Large intestine (tissue), 3 donors: ENCODE data around the gene BANP. TPM values are rescaled to one million over a fixed set of nuclear protein-coding genes. Genes with fewer than 3 reads are reported as not detected.

Experiments used
- DNase-seq, 2 donors: peaks; one replicate each; pipeline versions ENCODE4 v3.0.0 to v3.0.0-alpha.2; 2013
- H3K27ac ChIP-seq: one replicate; pipeline ENCODE4 v1.5.1; 2013; ENCODE audit warnings: low read length
- H3K27me3 ChIP-seq: 2 replicates; pipeline ENCODE4 v1.6.1; 2013; ENCODE audit warnings: low read length; ENCODE audit not compliant: control insufficient read depth, insufficient read depth
- H3K36me3 ChIP-seq: 2 replicates; pipeline ENCODE4 v1.6.1; 2013; ENCODE audit warnings: low read length; ENCODE audit not compliant: control insufficient read depth, insufficient read depth
- H3K4me1 ChIP-seq: one replicate; pipeline ENCODE4 v1.6.1; 2013; ENCODE audit warnings: low read length; ENCODE audit not compliant: control insufficient read depth, insufficient read depth
- H3K4me3 ChIP-seq: one replicate; pipeline ENCODE4 v1.5.1; 2013; ENCODE audit warnings: low read length
- H3K9me3 ChIP-seq: one replicate; pipeline ENCODE4 v1.6.1; 2013; ENCODE audit warnings: mild to moderate bottlenecking, low read depth, low read length, moderate library complexity; ENCODE audit not compliant: control insufficient read depth
- WGBS: methylation state at CpG from one replicate; pipeline ENCODE4 v1.1.5; 2013; ENCODE audit warnings: low lambda C conversion rate; ENCODE audit not compliant: insufficient coverage; 5-methylcytosine and 5-hydroxymethylcytosine counted together
- polyA plus RNA-seq: library from polyadenylated mRNA; unstranded; fragments of 120-200 nt; gene quantifications from one replicate; pipeline ENCODE4 v1.2.1, GENCODE V29; 2013

The BANP gene
- polyA plus RNA-seq, 1 donor, result 16.2 TPM

- Histone ChIP-seq H3K27me3 (no peaks in the 10 kb centered on the region), H3K27ac (no peak overlapping the region), H3K4me1 (no peaks in the 10 kb centered on the region), H3K9me3 (no peaks in the 10 kb centered on the region), H3K36me3 (no peaks in the 10 kb centered on the region), H3K4me3 (no peak overlapping the region)
- no peak for DNase-seq
- WGBS, result no CpG with 5 or more reads among the region's 9 CpGs
Measured at GRCh38 chr16:87917503-87917902, 33.7 kb upstream of the BANP start.

GRCh38 chr16:87918338-87918737 is 32.9 kb upstream of the BANP start:
- Histone ChIP-seq H3K36me3 (no peaks in the 10 kb centered on the region), H3K27me3 (no peaks in the 10 kb centered on the region), H3K9me3 (no peaks in the 10 kb centered on the region), H3K4me1 (no peaks in the 10 kb centered on the region), H3K27ac (no peak overlapping the region), H3K4me3 (no peak overlapping the region)
- no CpG with 5 or more reads among the region's 13 CpGs for WGBS
- no peak for DNase-seq

GRCh38 chr16:87918866-87919680 is 32.2 kb upstream of the BANP start:
- H3K4me3 ChIP-seq, result no peak overlapping the region
- no peaks in the 10 kb centered on the region for H3K27me3 ChIP-seq
- no peaks in the 10 kb centered on the region for H3K9me3 ChIP-seq
- no peak overlapping the region for H3K27ac ChIP-seq
- no peak for DNase-seq
- H3K4me1 ChIP-seq, result no peaks in the 10 kb centered on the region
- H3K36me3 ChIP-seq, result no peaks in the 10 kb centered on the region
- 93% methylated on average over 3 of the region's 37 CpGs for WGBS

GRCh38 chr16:87919681-87919994 is 31.6 kb upstream of the BANP start:
- WGBS, result no CpG with 5 or more reads among the region's 10 CpGs
- no peaks in the 10 kb centered on the region for H3K4me1 ChIP-seq
- H3K9me3 ChIP-seq, result no peaks in the 10 kb centered on the region
- no peak overlapping the region for H3K4me3 ChIP-seq
- H3K27ac ChIP-seq, result no peak overlapping the region
- H3K36me3 ChIP-seq, result no peaks in the 10 kb centered on the region
- no peak for DNase-seq
- H3K27me3 ChIP-seq, result no peaks in the 10 kb centered on the region

GRCh38 chr16:87921236-87921773 is 29.9 kb upstream of the BANP start:
- H3K4me1 ChIP-seq, result no peaks in the 10 kb centered on the region
- no peak overlapping the region for H3K27ac ChIP-seq
- no peak for DNase-seq
- no peaks in the 10 kb centered on the region for H3K9me3 ChIP-seq
- peaks cover 4% of the 10 kb centered on the region for H3K27me3 ChIP-seq
- H3K4me3 ChIP-seq, result no peak overlapping the region
- H3K36me3 ChIP-seq, result no peaks in the 10 kb centered on the region
- no CpG with 5 or more reads among the region's 13 CpGs for WGBS

GRCh38 chr16:87922250-87922871 is 28.9 kb upstream of the BANP start:
- Histone ChIP-seq H3K27ac (no peak overlapping the region), H3K36me3 (no peaks in the 10 kb centered on the region), H3K4me1 (no peaks in the 10 kb centered on the region), H3K9me3 (no peaks in the 10 kb centered on the region), H3K27me3 (peaks cover 4% of the 10 kb centered on the region), H3K4me3 (no peak overlapping the region)
- DNase-seq, result no peak
- WGBS, result no CpG with 5 or more reads among the region's 14 CpGs

GRCh38 chr16:87924041-87924810 is 27.0 kb upstream of the BANP start:
- H3K9me3 ChIP-seq, result no peaks in the 10 kb centered on the region
- no peak overlapping the region for H3K4me3 ChIP-seq
- H3K4me1 ChIP-seq, result no peaks in the 10 kb centered on the region
- H3K27me3 ChIP-seq, result peaks cover 4% of the 10 kb centered on the region
- no peak overlapping the region for H3K27ac ChIP-seq
- no CpG with 5 or more reads among the region's 27 CpGs for WGBS
- no peak for DNase-seq
- H3K36me3 ChIP-seq, result no peaks in the 10 kb centered on the region

- Histone ChIP-seq H3K27ac (no peak overlapping the region), H3K4me1 (no peaks in the 10 kb centered on the region), H3K36me3 (no peaks in the 10 kb centered on the region), H3K9me3 (no peaks in the 10 kb centered on the region), H3K27me3 (peaks cover 4% of the 10 kb centered on the region), H3K4me3 (no peak overlapping the region)
- WGBS, result 90% methylated on average over 2 of the region's 26 CpGs
- no peak for DNase-seq
Measured at GRCh38 chr16:87924811-87925670, 26.2 kb upstream of the BANP start.

GRCh38 chr16:87926246-87927194 is 24.7 kb upstream of the BANP start:
- no peaks in the 10 kb centered on the region for H3K4me1 ChIP-seq
- no peak overlapping the region for H3K4me3 ChIP-seq
- no peak for DNase-seq
- WGBS, result no CpG with 5 or more reads among the region's 44 CpGs
- no peaks in the 10 kb centered on the region for H3K9me3 ChIP-seq
- peaks cover 4% of the 10 kb centered on the region for H3K27me3 ChIP-seq
- no peaks in the 10 kb centered on the region for H3K36me3 ChIP-seq
- H3K27ac ChIP-seq, result no peak overlapping the region
